ENCODE data around the gene RIN1. TPM values are rescaled to one million over a fixed set of nuclear protein-coding genes. Genes with fewer than 3 reads are reported as not detected.

Gene RIN1
- total and polyA plus RNA-seq, 2 experiments from 2014 or later, result 2.5 to 8.2 TPM

- TF ChIP-seq ZNF462 (CRISPR knock-in tag; IDR thresholded peaks at IDR 0.05), result no peak
- TF ChIP-seq STAT1 (IDR thresholded peaks at IDR 0.05; ENCODE audit: unreplicated experiment), result no peak
- no peak for TF ChIP-seq EZH2 (IDR thresholded peaks at IDR 0.05; ENCODE audit: low read depth, unreplicated experiment)
- TF ChIP-seq ZNF331 (CRISPR knock-in tag; IDR thresholded peaks at IDR 0.05; ENCODE audit: low read depth), result no peak
Observed at GRCh38 chr11:66315921-66316811, 20.1 kb downstream of the RIN1 start (continued).

GRCh38 chr11:66315498-66315885, 20.7 kb downstream of the RIN1 start:
- H3K27ac Mint-ChIP-seq, result no peak overlapping the region
- H3K4me2 ChIP-seq, result no peak overlapping the region
- H3K36me3 Mint-ChIP-seq (ENCODE audit: low read depth), result peaks cover 22% of the 10 kb centered on the region
- H3K4me3 Mint-ChIP-seq, result no peak overlapping the region; the same call in 2 of the 3 replicates
- H3K27me3 Mint-ChIP-seq (ENCODE audit: insufficient read depth, low read depth, poor library complexity), result peaks cover 31% of the 10 kb centered on the region
- ATAC-seq (no peak), DNase-seq (ENCODE audit: low spot score) (no peak)
- H2AFZ ChIP-seq, result no peak overlapping the region
- H3K27me3 ChIP-seq (ENCODE audit: insufficient read depth), result no peaks in the 10 kb centered on the region
- peaks cover 21% of the 10 kb centered on the region for H3K9me3 Mint-ChIP-seq
- no peaks in the 10 kb centered on the region for H4K20me1 ChIP-seq (replicated peaks; ENCODE audit: insufficient read depth)
- H3F3A ChIP-seq (replicated peaks; ENCODE audit: low read depth), result peaks cover 11% of the 10 kb centered on the region; the same call in 1 of the 2 replicates
- H3K36me3 ChIP-seq (ENCODE audit: insufficient read depth), result no peaks in the 10 kb centered on the region
- H3K79me2 ChIP-seq (replicated peaks; ENCODE audit: insufficient read depth), result no peaks in the 10 kb centered on the region
- H3K27ac ChIP-seq (ENCODE audit: low read depth), result no peak overlapping the region
- no peak overlapping the region for H3K4me3 ChIP-seq
- H3K9me2 ChIP-seq (ENCODE audit: insufficient read depth), result no peaks in the 10 kb centered on the region
- peaks cover 32% of the 10 kb centered on the region for H3K4me1 ChIP-seq (ENCODE audit: insufficient read depth)
- peaks cover 41% of the 10 kb centered on the region for H3K4me1 Mint-ChIP-seq
- no peak for TF ChIP-seq CTCF (conservative IDR thresholded peaks at IDR 0.05; ENCODE audit: low read depth in 2 of 2)
- no peak for TF ChIP-seq EZH2 (IDR thresholded peaks at IDR 0.05; ENCODE audit: low read depth, unreplicated experiment)
- TF ChIP-seq ZNF462 (CRISPR knock-in tag; IDR thresholded peaks at IDR 0.05), result no peak
